ENCODE data around the gene LRRC37A3.
"Not testable (repeated sequence)": the region's sequence is repeated elsewhere in the genome, so short reads cannot be mapped to it uniquely, and the experiment has no call there.

DNA sequence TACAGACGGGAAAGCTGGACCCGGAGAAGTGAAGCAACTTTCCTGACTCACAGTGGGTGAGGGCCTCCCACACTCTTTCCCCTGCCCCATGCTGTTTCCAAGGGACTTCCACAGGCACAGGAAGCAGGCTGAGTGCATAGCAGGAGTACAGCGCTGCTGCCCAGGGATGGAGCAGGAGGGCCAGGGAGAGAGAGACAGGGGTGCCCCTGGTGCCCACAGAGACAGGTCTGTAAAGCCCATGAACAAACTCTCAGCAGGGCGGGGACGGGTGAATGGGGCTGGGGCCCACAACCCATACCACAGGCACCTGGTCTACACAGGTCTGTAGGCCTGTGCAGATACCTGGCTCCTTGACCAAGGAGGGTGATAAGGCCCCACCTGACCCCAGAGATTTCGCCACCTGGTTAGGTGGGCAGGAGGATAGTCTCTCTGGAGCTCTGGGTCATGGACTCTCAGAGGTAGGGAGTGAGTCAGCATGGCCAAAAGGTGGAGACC lies 15.1 kb upstream of the LRRC37A3 start:
- TF ChIP-seq, protein P1, sequence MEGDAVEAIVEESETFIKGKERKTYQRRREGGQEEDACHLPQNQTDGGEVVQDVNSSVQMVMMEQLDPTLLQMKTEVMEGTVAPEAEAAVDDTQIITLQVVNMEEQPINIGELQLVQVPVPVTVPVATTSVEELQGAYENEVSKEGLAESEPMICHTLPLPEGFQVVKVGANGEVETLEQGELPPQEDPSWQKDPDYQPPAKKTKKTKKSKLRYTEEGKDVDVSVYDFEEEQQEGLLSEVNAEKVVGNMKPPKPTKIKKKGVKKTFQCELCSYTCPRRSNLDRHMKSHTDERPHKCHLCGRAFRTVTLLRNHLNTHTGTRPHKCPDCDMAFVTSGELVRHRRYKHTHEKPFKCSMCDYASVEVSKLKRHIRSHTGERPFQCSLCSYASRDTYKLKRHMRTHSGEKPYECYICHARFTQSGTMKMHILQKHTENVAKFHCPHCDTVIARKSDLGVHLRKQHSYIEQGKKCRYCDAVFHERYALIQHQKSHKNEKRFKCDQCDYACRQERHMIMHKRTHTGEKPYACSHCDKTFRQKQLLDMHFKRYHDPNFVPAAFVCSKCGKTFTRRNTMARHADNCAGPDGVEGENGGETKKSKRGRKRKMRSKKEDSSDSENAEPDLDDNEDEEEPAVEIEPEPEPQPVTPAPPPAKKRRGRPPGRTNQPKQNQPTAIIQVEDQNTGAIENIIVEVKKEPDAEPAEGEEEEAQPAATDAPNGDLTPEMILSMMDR (conservative IDR thresholded peaks at IDR 0.05 in 1 of 2, IDR thresholded peaks at IDR 0.05 in 1 of 2; ENCODE audit: low read depth in 1 of 2, low read length in 2 of 2) = not testable (repeated sequence)
- TF ChIP-seq EZH2 (IDR thresholded peaks at IDR 0.05; ENCODE audit: low read length, missing control alignments) = not testable (repeated sequence)
